HTR-8/SVneo (cell line): ENCODE measurements around the gene SLC47A2.
A peak's percentile ranks its signal among the peaks of the same experiment; 100 is the strongest.
"Not testable (repeated sequence)": the region's sequence is repeated elsewhere in the genome, so short reads cannot be mapped to it uniquely, and the experiment has no call there.

Experiments used
- DNase-seq: peaks from one replicate; pipeline ENCODE4 v3.0.0; 2011; ENCODE audit warnings: low spot score, mixed read lengths; ENCODE audit not compliant: insufficient read length
- FAIRE-seq: peaks from 2 replicates; lab custom pipeline; 2011; peaks lifted over from hg19 to GRCh38; lab: Jason Lieb, UNC

SLC47A2 gene

DNA sequence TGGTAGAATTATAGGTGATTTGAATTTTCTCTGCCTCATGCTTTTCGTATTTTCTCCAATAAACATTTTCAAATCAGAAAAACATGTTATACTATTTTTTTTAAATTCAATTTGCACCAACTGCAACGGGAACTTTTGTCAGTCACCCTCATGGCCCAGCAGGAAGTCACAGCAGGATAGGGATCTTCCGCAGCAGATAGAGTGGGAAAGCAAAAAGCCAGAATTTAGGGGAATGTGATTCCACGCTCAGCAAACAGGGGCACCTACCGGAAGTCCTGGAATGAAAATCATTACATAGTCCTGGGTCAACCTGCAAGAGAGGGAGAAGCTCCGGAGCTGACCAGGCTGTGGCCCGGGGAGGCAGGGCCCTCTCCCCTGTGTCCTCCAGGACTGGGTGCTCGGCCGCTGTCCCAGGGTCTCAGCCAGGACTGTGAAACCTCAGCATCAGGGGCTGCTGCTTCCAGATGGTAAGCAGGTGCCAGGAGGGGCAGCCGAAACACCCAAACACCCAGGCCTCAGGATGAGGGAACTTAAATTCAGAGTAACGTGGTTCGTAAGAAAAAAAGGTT lies 3.9 kb downstream of the SLC47A2 start:
- FAIRE-seq (no peak), DNase-seq (no peak)

- no peak for FAIRE-seq
- DNase-seq = no peak
Measured at GRCh38 chr17:19709841-19710240, 6.5 kb downstream of the SLC47A2 start.

DNA sequence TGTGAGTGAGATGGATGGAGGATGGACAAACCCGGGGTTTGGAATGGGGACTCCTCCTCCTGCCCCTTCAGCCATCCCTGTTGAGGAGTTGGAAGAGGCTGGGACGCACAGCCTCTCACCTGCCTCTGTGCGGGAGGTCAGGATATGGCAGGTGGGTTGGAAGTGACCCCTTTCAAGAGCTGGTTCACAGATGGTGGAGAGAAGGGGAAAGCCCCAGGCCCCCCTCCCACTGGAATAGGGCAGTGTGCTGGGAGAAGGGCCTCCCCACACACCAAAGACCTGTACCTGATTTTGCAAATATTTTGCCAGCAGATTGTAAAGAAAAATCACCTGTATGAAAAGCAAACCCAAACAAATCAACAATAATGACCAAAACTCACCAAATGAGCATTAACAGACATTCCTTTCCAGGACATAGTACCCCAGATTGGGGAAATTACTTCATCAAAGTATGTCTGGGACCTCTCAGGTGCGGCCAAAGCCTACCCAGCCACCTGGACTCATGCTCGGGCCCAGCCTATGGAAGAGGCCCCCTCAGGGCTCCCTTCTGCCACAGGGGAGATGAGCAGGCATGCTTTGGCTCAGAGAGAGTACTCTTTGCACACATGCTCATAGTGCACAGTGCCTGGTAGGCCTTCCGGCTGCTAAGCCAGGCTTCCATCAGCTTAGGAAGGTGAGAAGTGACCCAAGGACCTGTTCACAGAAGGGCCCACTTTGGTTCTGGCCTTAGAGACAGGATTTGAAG lies 7.8 kb downstream of the SLC47A2 start:
- FAIRE-seq (no peak), DNase-seq (no peak)

GRCh38 chr17:19707728-19708221 lies 8.6 kb downstream of the SLC47A2 start:
- FAIRE-seq = peak; percentile 20

DNA sequence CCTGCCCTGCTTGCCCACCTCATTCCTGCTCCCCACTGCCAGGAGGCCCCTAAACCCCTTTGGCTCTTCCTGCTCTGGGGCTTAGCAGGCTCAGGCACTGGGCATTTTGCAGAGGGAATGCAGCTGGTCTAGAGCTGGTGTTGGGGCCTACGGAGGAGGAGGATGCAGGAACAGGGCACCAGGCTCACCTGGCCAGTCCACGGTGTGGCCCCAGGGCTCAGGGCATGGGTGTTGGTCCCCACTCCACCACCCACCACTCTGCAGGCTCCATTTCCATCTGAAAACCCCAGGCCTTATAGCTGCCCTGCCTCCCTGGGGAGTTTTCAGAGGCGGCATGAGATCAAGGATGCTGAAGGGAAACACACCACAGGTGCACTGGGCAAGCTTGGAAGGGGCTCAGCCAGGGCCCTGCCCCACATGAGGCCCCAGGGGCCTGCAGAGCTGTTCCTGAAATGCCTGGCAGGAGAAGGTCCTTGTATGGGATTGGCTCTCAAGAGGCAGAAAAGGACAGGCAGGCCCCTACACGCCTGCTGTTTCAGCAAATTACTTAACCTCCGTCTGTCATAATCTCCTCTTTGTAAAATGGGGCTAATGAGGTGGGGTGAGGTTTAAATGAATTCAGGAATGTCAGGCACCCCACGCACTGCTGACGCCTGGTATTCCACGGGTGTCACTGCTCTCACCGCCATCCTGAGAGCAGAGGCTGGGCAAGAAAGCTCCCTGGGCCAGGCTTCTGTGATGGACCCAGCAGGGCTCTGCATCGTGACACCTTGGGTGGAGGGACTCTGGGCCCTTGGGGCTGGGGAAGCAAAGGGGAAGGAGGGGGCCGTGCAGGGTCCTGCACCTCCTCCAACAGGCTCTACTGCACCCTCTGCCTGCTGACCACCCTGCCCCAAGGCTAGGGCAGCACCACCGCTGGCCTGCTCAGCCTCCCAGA lies 9.3 kb downstream of the SLC47A2 start:
- no peak for DNase-seq
- peak; percentile 49 for FAIRE-seq

More at GRCh38 chr17:19707728-19708221, 8.6 kb downstream of the SLC47A2 start:
- DNase-seq = no peak

GRCh38 chr17:19705771-19706770 lies 10.3 kb downstream of the SLC47A2 start:
- no peak for FAIRE-seq
- no peak for DNase-seq

- DNase-seq (no peak), FAIRE-seq (no peak)
Measured at GRCh38 chr17:19705201-19705600, 11.2 kb downstream of the SLC47A2 start.

GRCh38 chr17:19703828-19704613 lies 12.4 kb downstream of the SLC47A2 start:
- FAIRE-seq (peak; percentile 66), DNase-seq (no peak)

GRCh38 chr17:19703106-19703827 lies 13.1 kb downstream of the SLC47A2 start:
- DNase-seq (no peak), FAIRE-seq (peak; percentile 52)

GRCh38 chr17:19702217-19702641 lies 14.2 kb downstream of the SLC47A2 start:
- DNase-seq (no peak), FAIRE-seq (no peak)

DNA sequence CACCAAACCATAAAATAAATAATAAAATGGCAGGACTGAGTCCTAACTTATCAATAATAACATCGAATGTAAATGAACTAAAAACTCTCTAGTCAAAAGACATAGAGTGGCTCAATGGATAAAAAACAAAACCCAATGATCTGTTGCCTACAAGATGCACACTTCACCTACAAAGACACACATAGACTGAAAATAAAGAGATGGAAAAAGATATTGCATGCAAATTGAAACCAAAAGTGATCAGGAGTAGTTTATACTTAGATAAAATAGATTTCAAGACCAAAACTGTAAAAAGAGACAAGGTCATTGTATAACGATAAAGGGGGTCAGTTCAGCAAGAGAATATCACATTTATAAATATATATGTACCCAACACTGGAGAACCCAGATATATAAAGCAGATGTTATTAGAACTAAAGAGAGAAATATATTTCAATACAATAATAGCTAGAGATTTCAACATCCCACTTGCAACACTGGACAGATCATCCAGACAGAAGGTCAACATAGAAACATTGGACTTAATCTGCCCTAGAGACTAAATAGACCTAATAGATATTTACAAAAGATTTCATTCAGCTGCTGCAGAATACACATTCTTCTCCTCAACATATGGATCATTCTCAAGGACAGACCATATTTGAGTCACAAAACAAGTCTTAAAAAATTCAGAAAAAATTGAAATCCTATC lies 29.8 kb downstream of the SLC47A2 start:
- DNase-seq (no peak), FAIRE-seq (no peak)

GRCh38 chr17:19684909-19685580 lies 31.3 kb downstream of the SLC47A2 start:
- DNase-seq, FAIRE-seq: not testable (repeated sequence)

DNA sequence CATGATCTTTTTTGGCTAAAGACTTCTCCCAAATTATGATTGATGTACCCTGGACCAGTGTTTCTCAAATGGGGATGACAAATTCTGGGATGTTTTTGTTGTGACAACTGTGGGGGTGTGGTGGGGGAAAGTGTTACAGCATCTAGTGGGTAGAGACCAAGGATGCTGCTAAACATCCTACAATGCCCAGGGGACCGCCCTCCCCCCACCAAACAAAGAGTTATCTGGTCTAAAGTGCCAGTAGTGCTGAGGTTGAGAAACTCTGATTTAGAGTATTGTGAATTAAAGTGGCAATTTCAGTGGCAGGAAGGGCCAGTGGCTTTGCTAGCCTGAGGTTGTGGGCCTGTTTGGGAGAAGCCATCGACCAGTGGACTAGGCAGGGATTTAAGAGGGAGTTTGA lies 33.3 kb downstream of the SLC47A2 start:
- FAIRE-seq = no peak

GRCh38 chr17:19678581-19679453 lies 37.6 kb downstream of the SLC47A2 start:
- DNase-seq (no peak), FAIRE-seq (no peak)

More for the DNA sequence above, 33.3 kb downstream of the SLC47A2 start:
- no peak for DNase-seq

DNA sequence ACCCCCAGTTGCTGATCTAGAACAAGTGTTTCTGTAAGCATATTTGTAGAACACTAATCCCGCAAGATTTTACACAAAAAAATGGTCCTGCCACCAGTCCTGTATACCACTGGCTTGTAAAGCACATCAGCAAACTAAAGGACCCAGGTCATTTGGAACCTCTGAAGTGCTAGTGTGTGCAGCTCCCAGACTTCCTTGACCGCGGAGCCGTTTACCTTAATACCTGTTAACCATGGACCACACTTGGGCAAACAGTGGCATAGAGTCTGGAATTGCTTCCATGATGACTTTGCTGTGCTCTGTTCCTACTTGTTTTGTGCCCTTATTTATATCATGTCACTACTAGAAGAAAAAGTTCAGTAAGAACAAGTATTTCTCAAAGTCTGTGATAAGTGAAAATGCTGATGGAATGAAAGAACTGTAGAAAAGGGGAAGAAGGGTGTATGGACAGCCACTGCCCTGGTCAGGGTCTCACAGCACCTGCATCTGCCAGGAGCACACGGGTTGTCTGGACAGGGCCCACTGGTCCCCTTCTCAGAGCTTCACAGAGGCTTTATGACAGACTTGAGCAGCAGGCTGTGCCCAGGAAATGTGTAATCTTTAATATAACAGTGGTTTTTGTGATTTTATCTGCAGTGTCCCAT lies 38.5 kb downstream of the SLC47A2 start:
- no peak for DNase-seq
- no peak for FAIRE-seq
